Erythroblast (primary cell): ENCODE results near the gene ZNF512B.

ENCODE experiments used
- GATA1 ChIP-seq: IDR thresholded peaks from 2 replicates; pipeline ENCODE4 v1.6.1; 2011; ENCODE audit warnings: low read depth, mild to moderate bottlenecking, control low read depth, low read length, moderate library complexity
- POLR2A ChIP-seq: IDR thresholded peaks from 2 replicates; pipeline ENCODE4 v1.6.1; 2011; ENCODE audit warnings: mild to moderate bottlenecking, low read length

- TF ChIP-seq POLR2A (no peak), GATA1 (no peak)
Measured at GRCh38 chr20:63980317-63980805, 10.6 kb upstream of the ZNF512B start.
